ENCODE measurements around the gene IRX2. TPM values are rescaled to one million over a fixed set of nuclear protein-coding genes. Genes with fewer than 3 reads are reported as not detected.

IRX2 gene
- total and polyA plus RNA-seq, 2 donors (not counting 3 experiments of a cell fraction or from before 2014, with no cell fraction given) = not detected

- FAIRE-seq (no peak), DNase-seq (ENCODE audit: low read depth, low spot score) (no peak)
- H3K36me3 ChIP-seq (ENCODE audit: control insufficient read depth in 2 of 2, extremely low read depth in 1 of 2, insufficient read depth in 2 of 2, low read length in 2 of 2) = no peaks in the 10 kb centered on the region
- no peak overlapping the region for H3K27ac ChIP-seq (ENCODE audit: insufficient read depth, low read depth, low read length)
- no peak overlapping the region for H3K4me3 ChIP-seq (replicated peaks in 1 of 3; ENCODE audit: insufficient read depth in 1 of 3, low read depth in 1 of 3, low read length in 3 of 3)
- no TSS peak for BruUV-seq (replicated peaks)
- H3K4me1 ChIP-seq (ENCODE audit: control insufficient read depth, extremely low read depth, insufficient read depth, low read length) = no peaks in the 10 kb centered on the region
- ChIA-PET CTCF (no interaction called here), POLR2A (no interaction called here)
- intact Hi-C loops (cut with micrococcal nuclease) = no loop called here
- no peak overlapping the region for H2AFZ ChIP-seq (ENCODE audit: low read depth, low read length)
- dilution Hi-C loops (cut with MboI; ENCODE audit: extremely low pct_ligation_motif_present, low sequenced_read_pairs) = no loop called here
- no peaks in the 10 kb centered on the region for H4K20me1 ChIP-seq (replicated peaks; ENCODE audit: control insufficient read depth, extremely low read depth, insufficient read depth, low read length)
- no peaks in the 10 kb centered on the region for H3K27me3 ChIP-seq (ENCODE audit: control insufficient read depth in 2 of 2, insufficient read depth in 2 of 2, low read length in 2 of 2)
- no peak overlapping the region for H3K4me2 ChIP-seq (ENCODE audit: insufficient read depth, low read length)
- TF ChIP-seq EZH2 (IDR thresholded peaks at IDR 0.05; ENCODE audit: borderline replicate concordance, low read depth, low read length, severe bottlenecking) (no peak), POLR2A (IDR thresholded peaks at IDR 0.05; ENCODE audit: low read depth, low read length) (no peak), GATA2 (IDR thresholded peaks at IDR 0.05; ENCODE audit: insufficient read depth, insufficient read length, low read depth, low read length) (no peak), POLR2AphosphoS5 (IDR thresholded peaks at IDR 0.05; ENCODE audit: insufficient read depth, low read depth, low read length) (no peak), FOS (IDR thresholded peaks at IDR 0.05; ENCODE audit: borderline replicate concordance, insufficient read depth, low read length) (no peak), JUN (IDR thresholded peaks at IDR 0.05; ENCODE audit: borderline replicate concordance, insufficient read depth, insufficient read length, low read depth) (no peak), MYC (IDR thresholded peaks at IDR 0.05; ENCODE audit: low read depth, low read length) (no peak)
- TF ChIP-seq, protein P1, sequence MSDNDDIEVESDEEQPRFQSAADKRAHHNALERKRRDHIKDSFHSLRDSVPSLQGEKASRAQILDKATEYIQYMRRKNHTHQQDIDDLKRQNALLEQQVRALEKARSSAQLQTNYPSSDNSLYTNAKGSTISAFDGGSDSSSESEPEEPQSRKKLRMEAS (IDR thresholded peaks at IDR 0.05; ENCODE audit: insufficient read depth, insufficient read length) = no peak
- TF ChIP-seq, protein P2, sequence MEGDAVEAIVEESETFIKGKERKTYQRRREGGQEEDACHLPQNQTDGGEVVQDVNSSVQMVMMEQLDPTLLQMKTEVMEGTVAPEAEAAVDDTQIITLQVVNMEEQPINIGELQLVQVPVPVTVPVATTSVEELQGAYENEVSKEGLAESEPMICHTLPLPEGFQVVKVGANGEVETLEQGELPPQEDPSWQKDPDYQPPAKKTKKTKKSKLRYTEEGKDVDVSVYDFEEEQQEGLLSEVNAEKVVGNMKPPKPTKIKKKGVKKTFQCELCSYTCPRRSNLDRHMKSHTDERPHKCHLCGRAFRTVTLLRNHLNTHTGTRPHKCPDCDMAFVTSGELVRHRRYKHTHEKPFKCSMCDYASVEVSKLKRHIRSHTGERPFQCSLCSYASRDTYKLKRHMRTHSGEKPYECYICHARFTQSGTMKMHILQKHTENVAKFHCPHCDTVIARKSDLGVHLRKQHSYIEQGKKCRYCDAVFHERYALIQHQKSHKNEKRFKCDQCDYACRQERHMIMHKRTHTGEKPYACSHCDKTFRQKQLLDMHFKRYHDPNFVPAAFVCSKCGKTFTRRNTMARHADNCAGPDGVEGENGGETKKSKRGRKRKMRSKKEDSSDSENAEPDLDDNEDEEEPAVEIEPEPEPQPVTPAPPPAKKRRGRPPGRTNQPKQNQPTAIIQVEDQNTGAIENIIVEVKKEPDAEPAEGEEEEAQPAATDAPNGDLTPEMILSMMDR (IDR thresholded peaks at IDR 0.05; ENCODE audit: extremely low read depth in 1 of 2, insufficient read depth in 1 of 2, low read depth in 1 of 2, low read length in 2 of 2) = no peak
- no peaks in the 10 kb centered on the region for H3K79me2 ChIP-seq (ENCODE audit: control insufficient read depth, insufficient read depth, low read length)
- H3K9ac ChIP-seq (replicated peaks; ENCODE audit: extremely low read depth, insufficient read depth, low read length) = no peak overlapping the region
- H3K9me3 ChIP-seq (replicated peaks; ENCODE audit: control insufficient read depth, insufficient read depth, low read length) = no peaks in the 10 kb centered on the region
- H3K9me1 ChIP-seq (replicated peaks; ENCODE audit: control insufficient read depth, extremely low read depth, insufficient read depth, low read length) = no peaks in the 10 kb centered on the region
Observed at GRCh38 chr5:2732850-2733249, 18.6 kb downstream of the IRX2 start.
